Smooth muscle cell (in vitro differentiated cells): Measurements from ENCODE around the gene BORCS5. TPM values are rescaled to one million over a fixed set of nuclear protein-coding genes. Genes with fewer than 3 reads are reported as not detected.

Experiments used
- DNase-seq: peaks from one replicate; lab custom pipeline; 2025; ENCODE audit not compliant: unreplicated experiment; lab: John Stamatoyannopoulos, UW
- H2AFZ ChIP-seq: fragments of 200-600 bp; sonication (generic); 2 replicates; pipeline ENCODE4 v1.6.0; 2016; ENCODE audit warnings: antibody characterized with exemption, low read depth, mild to moderate bottlenecking
- H3F3A ChIP-seq: fragments of 200-600 bp; sonication (generic); 2 replicates; pipeline ENCODE4 v1.6.0; 2017; ENCODE audit warnings: antibody characterized with exemption, low read depth
- H3K27ac ChIP-seq: fragments of 200-600 bp; sonication (generic); 2 replicates; pipeline ENCODE4 v1.5.1; 2016; ENCODE audit warnings: low read depth, mild to moderate bottlenecking
- H3K27me3 ChIP-seq: fragments of 200-600 bp; sonication (generic); 2 replicates; pipeline ENCODE4 v1.6.1; 2016; ENCODE audit warnings: low read depth, mild to moderate bottlenecking
- H3K36me3 ChIP-seq: fragments of 200-600 bp; sonication (generic); 2 replicates; pipeline ENCODE4 v1.5.1; 2016; ENCODE audit warnings: low read depth
- H3K4me1 ChIP-seq: fragments of 200-600 bp; sonication (generic); 2 replicates; pipeline ENCODE4 v1.5.1; 2016; ENCODE audit warnings: low read depth
- H3K4me2 ChIP-seq: fragments of 200-600 bp; sonication (generic); 2 replicates; pipeline ENCODE4 v1.6.0; 2016; ENCODE audit warnings: mild to moderate bottlenecking
- H3K4me3 ChIP-seq: fragments of 200-600 bp; sonication (generic); 2 replicates; pipeline ENCODE4 v1.5.1; 2016; ENCODE audit warnings: mild to moderate bottlenecking
- H3K79me2 ChIP-seq: fragments of 200-600 bp; sonication (generic); 2 replicates; pipeline ENCODE4 v1.6.0; 2016; ENCODE audit warnings: low read depth, mild to moderate bottlenecking
- H3K9ac ChIP-seq: fragments of 200-600 bp; sonication (generic); 2 replicates; pipeline ENCODE4 v1.6.0; 2016; ENCODE audit warnings: low read depth
- H3K9me3 ChIP-seq: fragments of 200-600 bp; sonication (generic); replicated peaks from 2 replicates; pipeline ENCODE4 v1.5.1; 2016; ENCODE audit warnings: low read depth
- H4K20me1 ChIP-seq: fragments of 200-600 bp; sonication (generic); 2 replicates; pipeline ENCODE4 v1.6.0; 2016; ENCODE audit warnings: low read depth
- WGBS: methylation state at CpG from one replicate; pipeline ENCODE4 v1.1.7; 2016; ENCODE audit warnings: low lambda C conversion rate; 5-methylcytosine and 5-hydroxymethylcytosine counted together
- polyA plus RNA-seq: library from polyadenylated mRNA; unstranded; fragments of >200 nt; fragmentation: Nextera tagmentation; extraction: Ambion mirVana; gene quantifications from 2 replicates; pipeline ENCODE4 v1.2.1, GENCODE V29; 2016
- total RNA-seq: library from RNA; depleted of rRNA; stranded (reverse); fragments of >200 nt; gene quantifications from 2 replicates; pipeline ENCODE4 v1.2.3, GENCODE V29; 2014
- TF ChIP-seq, protein P1 (sequence below): fragments of 200-600 bp; sonication (generic); IDR thresholded peaks from 2 replicates; pipeline ENCODE4 v1.5.1; 2017; ENCODE audit warnings: borderline replicate concordance, mild to moderate bottlenecking, antibody characterized with exemption; ENCODE audit not compliant: insufficient read depth, poor library complexity, severe bottlenecking

The BORCS5 gene
- total and polyA plus RNA-seq, 2 experiments from 2014 or later = 11.2 to 11.7 TPM

- Histone ChIP-seq H3K36me3 (no peaks in the 10 kb centered on the region), H3K79me2 (no peaks in the 10 kb centered on the region), H3K9me3 (no peaks in the 10 kb centered on the region), H3F3A (no peaks in the 10 kb centered on the region), H3K4me2 (no peak overlapping the region), H2AFZ (no peak overlapping the region), H4K20me1 (peaks cover 3% of the 10 kb centered on the region), H3K9ac (no peak overlapping the region), H3K27me3 (no peaks in the 10 kb centered on the region), H3K4me1 (no peaks in the 10 kb centered on the region), H3K27ac (no peak overlapping the region), H3K4me3 (no peak overlapping the region)
- TF ChIP-seq, protein P1, sequence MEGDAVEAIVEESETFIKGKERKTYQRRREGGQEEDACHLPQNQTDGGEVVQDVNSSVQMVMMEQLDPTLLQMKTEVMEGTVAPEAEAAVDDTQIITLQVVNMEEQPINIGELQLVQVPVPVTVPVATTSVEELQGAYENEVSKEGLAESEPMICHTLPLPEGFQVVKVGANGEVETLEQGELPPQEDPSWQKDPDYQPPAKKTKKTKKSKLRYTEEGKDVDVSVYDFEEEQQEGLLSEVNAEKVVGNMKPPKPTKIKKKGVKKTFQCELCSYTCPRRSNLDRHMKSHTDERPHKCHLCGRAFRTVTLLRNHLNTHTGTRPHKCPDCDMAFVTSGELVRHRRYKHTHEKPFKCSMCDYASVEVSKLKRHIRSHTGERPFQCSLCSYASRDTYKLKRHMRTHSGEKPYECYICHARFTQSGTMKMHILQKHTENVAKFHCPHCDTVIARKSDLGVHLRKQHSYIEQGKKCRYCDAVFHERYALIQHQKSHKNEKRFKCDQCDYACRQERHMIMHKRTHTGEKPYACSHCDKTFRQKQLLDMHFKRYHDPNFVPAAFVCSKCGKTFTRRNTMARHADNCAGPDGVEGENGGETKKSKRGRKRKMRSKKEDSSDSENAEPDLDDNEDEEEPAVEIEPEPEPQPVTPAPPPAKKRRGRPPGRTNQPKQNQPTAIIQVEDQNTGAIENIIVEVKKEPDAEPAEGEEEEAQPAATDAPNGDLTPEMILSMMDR = no peak
- WGBS = 91% methylated on average over 4 of the region's 4 CpGs
- no peak for DNase-seq
Observed at GRCh38 chr12:12367482-12367998, 10.7 kb downstream of the BORCS5 start.

DNA sequence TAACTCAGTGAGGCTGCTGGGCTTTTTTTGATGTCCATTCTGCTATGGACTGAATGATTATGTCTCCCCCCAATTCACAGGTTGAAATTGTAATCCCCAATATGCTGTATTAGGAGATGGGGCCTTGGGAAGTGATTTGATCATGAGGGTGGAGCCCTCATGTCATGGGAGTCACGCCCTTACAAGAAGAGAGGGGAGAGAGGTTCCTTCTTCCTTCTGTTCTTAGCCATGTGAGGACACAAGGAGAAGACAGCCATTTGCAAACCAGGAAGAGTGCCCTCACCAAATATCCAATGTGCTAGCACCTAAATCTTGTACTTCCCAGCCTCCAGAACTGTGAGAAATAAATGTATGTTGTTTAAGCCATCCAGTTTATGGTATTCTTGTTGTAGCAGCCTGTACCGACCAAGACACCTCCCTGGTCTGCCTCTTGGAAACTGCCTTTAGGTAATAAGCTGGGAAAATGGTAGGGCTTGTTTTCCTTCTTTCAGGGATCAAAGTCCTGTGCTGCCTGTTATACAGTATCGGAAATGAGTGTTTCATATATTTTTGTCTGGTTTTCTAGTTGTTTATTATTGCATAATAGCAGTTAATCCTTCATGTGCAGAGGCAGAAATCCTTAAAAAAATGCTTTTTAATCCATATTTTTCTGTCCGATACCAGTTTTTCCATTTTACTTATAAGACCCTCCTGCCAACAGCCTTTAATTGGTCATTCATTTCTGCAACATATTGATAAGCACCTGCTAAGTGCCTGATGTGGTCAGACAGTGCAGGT, 16.3 kb downstream of the BORCS5 start:
- Histone ChIP-seq H2AFZ (no peak overlapping the region), H3K79me2 (no peaks in the 10 kb centered on the region), H3K4me1 (no peaks in the 10 kb centered on the region), H3K27ac (no peak overlapping the region), H3K36me3 (no peaks in the 10 kb centered on the region), H3K9me3 (no peaks in the 10 kb centered on the region), H4K20me1 (peaks cover 3% of the 10 kb centered on the region), H3K27me3 (no peaks in the 10 kb centered on the region), H3F3A (no peaks in the 10 kb centered on the region), H3K4me3 (no peak overlapping the region), H3K9ac (no peak overlapping the region), H3K4me2 (no peak overlapping the region)
- 88% methylated on average over 4 of the region's 4 CpGs for WGBS
- no peak for DNase-seq
- TF ChIP-seq, protein P1 = no peak

DNA sequence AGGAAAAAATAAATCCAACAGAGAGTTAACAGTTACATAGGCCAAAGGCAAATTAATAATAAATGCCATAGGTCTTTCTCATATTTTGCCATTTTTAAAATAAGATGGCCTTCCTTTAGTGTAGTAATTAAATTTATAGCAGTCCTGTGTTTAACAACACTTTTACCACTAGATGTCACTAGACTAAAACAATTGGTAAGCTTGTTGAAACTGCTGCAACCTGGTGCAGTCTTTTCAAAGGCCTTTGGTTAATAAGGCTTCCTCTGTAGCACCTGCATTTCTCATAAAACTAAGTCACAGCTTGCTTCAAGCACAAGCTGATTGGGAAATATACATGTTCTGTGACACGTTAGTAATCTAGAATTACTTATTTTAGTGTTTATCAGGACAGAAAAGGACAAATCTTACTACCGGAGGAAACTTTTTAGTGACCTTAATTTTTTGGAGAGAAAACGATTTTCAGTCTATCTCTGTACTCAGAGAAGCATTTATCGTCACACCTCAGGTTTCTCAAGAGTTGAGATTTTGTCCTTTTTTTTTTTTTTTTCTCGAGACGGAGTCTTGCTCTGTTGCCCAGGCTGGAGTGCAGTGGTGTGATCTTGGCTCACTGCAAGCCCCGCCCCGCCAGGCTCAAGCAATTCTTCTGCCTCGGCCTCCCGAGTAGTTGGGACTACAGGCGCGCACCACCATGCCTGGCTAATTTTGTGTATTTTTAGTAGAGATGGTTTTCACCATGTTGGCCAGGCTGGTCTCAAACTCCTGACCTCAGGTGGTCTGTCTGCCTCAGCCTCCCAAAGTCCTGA, 20.0 kb downstream of the BORCS5 start:
- H3K9me3 ChIP-seq = no peaks in the 10 kb centered on the region
- WGBS = 84% methylated on average over 12 of the region's 12 CpGs

More for the DNA sequence above, 20.0 kb downstream of the BORCS5 start:
- H3K36me3 ChIP-seq = no peaks in the 10 kb centered on the region
- TF ChIP-seq, protein P1 = peak; percentile 79
- H3K4me3 ChIP-seq = no peak overlapping the region
- DNase-seq = no peak
- H3F3A ChIP-seq = no peaks in the 10 kb centered on the region
- H3K9ac ChIP-seq = no peak overlapping the region
- H3K79me2 ChIP-seq = no peaks in the 10 kb centered on the region
- H2AFZ ChIP-seq = no peak overlapping the region
- H3K4me2 ChIP-seq = no peak overlapping the region
- no peaks in the 10 kb centered on the region for H3K4me1 ChIP-seq
- no peak overlapping the region for H3K27ac ChIP-seq
- no peaks in the 10 kb centered on the region for H4K20me1 ChIP-seq
- no peaks in the 10 kb centered on the region for H3K27me3 ChIP-seq
